H1 (cell line): Measurements from ENCODE around the gene VWA5B2. TPM values are rescaled to one million over a fixed set of nuclear protein-coding genes. Genes with fewer than 3 reads are reported as not detected.

Experiments
- CTCF ChIA-PET: fragments of 300-600 bp; sonication (Branson Sonifier 250); formaldehyde crosslinking; loops from one replicate; lab custom pipeline; 2021; ENCODE audit not compliant: partially characterized antibody; lab: Charles Lee
- POLR2A ChIA-PET: fragments of 300-600 bp; sonication (Branson Sonifier 250); formaldehyde crosslinking; loops from one replicate; lab custom pipeline; 2021; ENCODE audit warnings: inconsistent platforms; ENCODE audit not compliant: partially characterized antibody; lab: Charles Lee
- DNase-seq, 2 experiments: peaks; one replicate each; pipeline versions ENCODE4 v3.0.0 to v3.0.0-alpha.2; 2010 to 2022; ENCODE audit warnings: low spot score in 2 of 2, low read depth in 1 of 2, mixed read lengths in 1 of 2
- FAIRE-seq: peaks from 2 replicates; lab custom pipeline; 2011; peaks lifted over from hg19 to GRCh38; lab: Jason Lieb, UNC
- H2AFZ ChIP-seq: 2 replicates; pipeline ENCODE4 v1.8.1; 2012; ENCODE audit warnings: low read length, inconsistent platforms
- H2AK5ac ChIP-seq: 2 replicates; pipeline ENCODE4 v1.6.1; 2013; ENCODE audit warnings: low read depth, low read length
- H2BK120ac ChIP-seq: replicated peaks from 2 replicates; pipeline ENCODE3; 2013; ENCODE audit warnings: low read depth, low read length, inconsistent platforms
- H2BK12ac ChIP-seq: 2 replicates; pipeline ENCODE4 v1.6.1; 2013; ENCODE audit warnings: low read depth, low read length
- H2BK15ac ChIP-seq: 2 replicates; pipeline ENCODE4 v1.6.1; 2013; ENCODE audit warnings: low read length
- H2BK20ac ChIP-seq: 2 replicates; pipeline ENCODE4 v1.6.1; 2013; ENCODE audit warnings: low read length
- H2BK5ac ChIP-seq: 2 replicates; pipeline ENCODE4 v1.6.1; 2013; ENCODE audit warnings: low read depth, low read length
- H3K14ac ChIP-seq: 2 replicates; pipeline ENCODE4 v1.6.1; 2013; ENCODE audit warnings: inconsistent platforms; ENCODE audit not compliant: insufficient read length
- H3K18ac ChIP-seq: 2 replicates; pipeline ENCODE4 v1.6.1; 2013; ENCODE audit warnings: low read length; ENCODE audit errors: extremely low read depth
- H3K23ac ChIP-seq: 2 replicates; pipeline ENCODE4 v1.6.1; 2013; ENCODE audit warnings: inconsistent platforms; ENCODE audit not compliant: insufficient read length
- H3K23me2 ChIP-seq: 2 replicates; pipeline ENCODE4 v1.6.1; 2013; ENCODE audit warnings: low read depth, low read length
- H3K27ac ChIP-seq: 2 replicates; pipeline ENCODE4 v1.6.1; 2011; ENCODE audit warnings: low read depth, low read length, inconsistent platforms
- H3K27me3 ChIP-seq, 4 experiments: replicated peaks in 1 of 4; 1 replicate in 1 of 4; 2 replicates in 3 of 4; pipeline versions ENCODE4 v1.6.1 to v1.8.1; 2011 to 2013; ENCODE audit warnings: low read length in 3 of 4, mild to moderate bottlenecking in 3 of 4, inconsistent platforms in 2 of 4, mixed read lengths in 2 of 4, moderate library complexity in 1 of 4; ENCODE audit not compliant: control insufficient read depth in 3 of 4, insufficient read depth in 3 of 4; ENCODE audit errors: extremely low read depth in 1 of 4
- H3K36me3 ChIP-seq, 4 experiments: 2 replicates each; pipeline versions ENCODE4 v1.6.1 to v1.8.1; 2011 to 2013; ENCODE audit warnings: mild to moderate bottlenecking in 4 of 4, low read length in 3 of 4, moderate library complexity in 2 of 4, control low read depth in 1 of 4, inconsistent platforms in 1 of 4; ENCODE audit not compliant: insufficient read depth in 4 of 4, control insufficient read depth in 2 of 4
- H3K4ac ChIP-seq: replicated peaks from 2 replicates; pipeline ENCODE3; 2013; ENCODE audit warnings: low read length, low read depth, mixed read lengths, inconsistent platforms; ENCODE audit not compliant: insufficient read length
- H3K4me1 ChIP-seq, 4 experiments: replicated peaks in 1 of 4; 1 replicate in 1 of 4; 2 replicates in 3 of 4; pipeline versions ENCODE4 v1.6.1 to v1.8.1; 2011 to 2013; ENCODE audit warnings: low read length in 3 of 4, inconsistent platforms in 2 of 4, mixed read lengths in 1 of 4; ENCODE audit not compliant: insufficient read depth in 4 of 4, control insufficient read depth in 3 of 4
- H3K4me2 ChIP-seq, 2 experiments: 2 replicates each; pipeline versions ENCODE4 v1.6.1 to v1.8.1; 2011 to 2013; ENCODE audit warnings: low read depth in 2 of 2, low read length in 2 of 2, control low read depth in 1 of 2, inconsistent platforms in 1 of 2, mild to moderate bottlenecking in 1 of 2; ENCODE audit not compliant: insufficient read depth in 1 of 2
- H3K4me3 ChIP-seq, 4 experiments: fragments of 200-600, 300-600 bp in 1 of 4; sonication (generic), shearing (Covaris generic), sonication (Bioruptor Twin) in 1 of 4; 2 replicates each; pipeline versions ENCODE4 v1.5.1 to v1.8.1; 2011 to 2016; ENCODE audit warnings: low read length in 4 of 4, low read depth in 3 of 4, control low read depth in 2 of 4, inconsistent platforms in 2 of 4, mild to moderate bottlenecking in 2 of 4, mixed read lengths in 1 of 4, moderate library complexity in 1 of 4; ENCODE audit not compliant: insufficient read depth in 2 of 4; ENCODE audit errors: extremely low read depth in 1 of 4
- H3K56ac ChIP-seq: replicated peaks from 2 replicates; pipeline ENCODE3; 2013; ENCODE audit warnings: low read depth, mild to moderate bottlenecking, mixed read lengths, low read length, inconsistent platforms; ENCODE audit not compliant: insufficient read length
- H3K79me1 ChIP-seq: 2 replicates; pipeline ENCODE4 v1.6.1; 2013; ENCODE audit warnings: low read depth, low read length, control low read depth
- H3K79me2 ChIP-seq, 2 experiments: 2 replicates each; pipeline versions ENCODE4 v1.6.1 to v1.8.1; 2012 to 2013; ENCODE audit warnings: low read length in 2 of 2, mild to moderate bottlenecking in 2 of 2, inconsistent platforms in 1 of 2; ENCODE audit not compliant: insufficient read depth in 2 of 2, control insufficient read depth in 1 of 2
- H3K9ac ChIP-seq, 4 experiments: replicated peaks in 1 of 4; 1 replicate in 1 of 4; 2 replicates in 3 of 4; pipeline versions ENCODE4 v1.6.1 to v1.8.1; 2011 to 2013; ENCODE audit warnings: low read depth in 3 of 4, low read length in 3 of 4, control low read depth in 2 of 4, mild to moderate bottlenecking in 2 of 4, moderate library complexity in 2 of 4, inconsistent platforms in 1 of 4; ENCODE audit errors: extremely low read depth in 1 of 4
- H3K9me3 ChIP-seq, 2 experiments: 2 replicates each; pipeline versions ENCODE4 v1.6.1 to v1.8.1; 2012 to 2013; ENCODE audit warnings: mild to moderate bottlenecking in 2 of 2, moderate library complexity in 2 of 2, control low read depth in 1 of 2, inconsistent platforms in 1 of 2, low read depth in 1 of 2, low read length in 1 of 2, mixed read lengths in 1 of 2; ENCODE audit not compliant: insufficient read depth in 2 of 2
- H4K20me1 ChIP-seq, 2 experiments: replicated peaks in 1 of 2; 2 replicates each; pipeline versions ENCODE3 to v1.8.1; 2011 to 2013; ENCODE audit warnings: inconsistent platforms in 2 of 2, low read length in 2 of 2, mild to moderate bottlenecking in 1 of 2; ENCODE audit not compliant: insufficient read depth in 2 of 2, control insufficient read depth in 1 of 2
- H4K5ac ChIP-seq: 2 replicates; pipeline ENCODE4 v1.6.1; 2013; ENCODE audit warnings: low read length, low read depth, mixed read lengths, inconsistent platforms; ENCODE audit not compliant: insufficient read length
- H4K8ac ChIP-seq: 2 replicates; pipeline ENCODE4 v1.8.0; 2013; ENCODE audit warnings: mild to moderate bottlenecking, moderate library complexity, low read length, inconsistent platforms; ENCODE audit not compliant: insufficient read depth; ENCODE audit errors: extremely low read depth
- H4K91ac ChIP-seq: replicated peaks from 2 replicates; pipeline ENCODE3; 2013; ENCODE audit warnings: low read length, mixed read lengths, inconsistent platforms; ENCODE audit not compliant: insufficient read length
- CBX8 ChIP-seq: fragments of 300-800, 300-1000 bp; sonication (generic); IDR thresholded peaks from 2 replicates; pipeline ENCODE4 v1.7.1; 2016; ENCODE audit warnings: low read depth, low read length, borderline replicate concordance
- EGR1 ChIP-seq: IDR thresholded peaks from 2 replicates; pipeline ENCODE4 v1.6.1; 2011; ENCODE audit warnings: low read depth, low read length, borderline replicate concordance
- NRF1 ChIP-seq: IDR thresholded peaks from 2 replicates; pipeline ENCODE4 v1.6.1; 2011; ENCODE audit warnings: mild to moderate bottlenecking, low read depth, low read length, improper control_type of control experiment
- SIX5 ChIP-seq: IDR thresholded peaks from 2 replicates; pipeline ENCODE4 v1.6.1; 2011; ENCODE audit warnings: mild to moderate bottlenecking, low read depth, low read length
- YY1 ChIP-seq: IDR thresholded peaks from 2 replicates; pipeline ENCODE4 v1.6.1; 2011; ENCODE audit warnings: low read depth, mild to moderate bottlenecking, low read length
- WGBS, 2 experiments: shearing (Covaris generic) in 1 of 2; methylation state at CpG; one replicate each; pipeline versions ENCODE4 v1.1.6 to v1.1.7; 2013 to 2015; ENCODE audit warnings: low lambda C conversion rate in 2 of 2, mixed read lengths in 2 of 2, inconsistent platforms in 1 of 2, low coverage in 1 of 2, missing lambda C conversion rate in 1 of 2; ENCODE audit not compliant: insufficient replicate concordance in 2 of 2, insufficient coverage in 1 of 2, insufficient read length in 1 of 2; ENCODE audit errors: extremely low coverage in 1 of 2, missing lambda C conversion rate in 1 of 2; 5-methylcytosine and 5-hydroxymethylcytosine counted together
- polyA plus RNA-seq, 7 experiments: library from polyadenylated mRNA; depleted of rRNA in 3 of 7; stranded (reverse) in 5 of 7; unstranded in 2 of 7; fragments of >200 nt in 5 of 7; fragments of 200-250 nt in 2 of 7; gene quantifications; 1 replicate in 5 of 7; 2 replicates in 1 of 7; 4 replicates in 1 of 7; pipeline versions ENCODE4 v1.2.1 to v1.2.3, GENCODE V29; 2011 to 2013; ENCODE audit warnings: missing spikeins in 2 of 7, mixed read lengths in 2 of 7
- total RNA-seq: library from RNA; stranded (reverse); fragmentation: NEBNext Ultra II Directional; extraction: Animal tissue kit (Norgen Biotek cat#: 25700); gene quantifications from 2 replicates; pipeline ENCODE4 v1.2.1, GENCODE V29; 2021
- TF ChIP-seq, protein P1 (sequence below): IDR thresholded peaks from 2 replicates; pipeline ENCODE4 v1.6.1; 2012; ENCODE audit warnings: inconsistent platforms
- TF ChIP-seq, protein P2 (sequence below): IDR thresholded peaks from 2 replicates; pipeline ENCODE4 v1.6.1; 2012; ENCODE audit warnings: low read length, inconsistent platforms
- TF ChIP-seq, protein P3 (sequence below): IDR thresholded peaks from 2 replicates; pipeline ENCODE4 v1.6.1; 2011; ENCODE audit warnings: low read length, improper control_type of control experiment

Gene VWA5B2
- total and polyA plus RNA-seq, 2 of the 8 experiments (the other 6 are each of a cell fraction or from before 2014, with no cell fraction given) = 0.53 to 0.56 TPM

DNA sequence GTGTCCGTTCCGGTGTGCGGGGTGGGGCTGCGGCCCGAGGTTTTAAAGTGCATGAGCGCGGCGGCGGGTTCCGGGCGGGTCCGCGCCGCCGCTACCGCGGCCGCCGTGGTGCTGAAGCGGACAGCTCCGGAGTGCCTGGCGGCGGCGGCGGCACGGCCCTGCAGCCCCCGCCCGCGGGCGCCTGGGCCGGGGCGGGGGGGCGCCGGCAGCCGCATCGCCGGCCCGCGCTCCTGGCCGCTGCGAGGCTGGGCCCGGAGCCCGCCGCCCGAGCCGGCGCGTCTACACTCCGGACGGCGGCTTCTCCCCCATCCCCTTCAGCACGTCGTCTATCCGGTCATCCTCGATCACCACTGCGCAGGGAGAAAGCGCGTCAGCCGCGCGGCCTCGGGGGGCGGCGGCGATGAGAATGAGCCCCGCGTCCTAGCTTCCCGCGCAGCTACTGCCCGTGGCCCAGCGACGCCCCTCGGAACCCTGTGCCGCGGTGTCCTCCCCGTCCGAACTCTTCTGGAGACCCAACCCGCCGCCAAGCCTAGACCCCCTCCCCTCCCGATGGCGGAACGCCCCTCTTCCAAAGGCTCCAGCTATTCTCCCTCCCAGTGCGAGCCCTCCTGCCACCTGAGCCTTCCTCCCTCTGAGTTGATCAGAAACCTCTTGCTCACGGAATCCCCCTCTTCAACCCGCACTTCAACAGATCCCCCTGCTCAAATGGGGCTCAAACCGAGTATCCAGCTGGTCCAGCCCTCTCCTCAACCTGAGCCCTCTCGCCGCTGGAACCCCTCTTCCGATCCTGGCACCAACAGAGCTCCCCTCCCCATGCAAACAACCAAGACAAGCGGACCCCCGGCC lies 30.7 kb downstream of the VWA5B2 start:
- ChIA-PET POLR2A (interaction anchor here (0.5 to 3.1 kb wide), 13 partner anchors 10 to 284 kb away, joined by 3 to 8 read pairs (median 5); partner anchors contain the start of genes ABCF3, ALG3, DVL3 and ECE2), CTCF (interaction anchor here (0.7 to 14.0 kb wide), 8 partner anchors 10 to 355 kb away, joined by 3 to 136 read pairs (median 4); partner anchors contain the start of genes EEF1AKMT4 and VWA5B2)
- H3K4me1 ChIP-seq = peaks cover 0 to 17% (median 8%) of the 10 kb centered on the region in 4 experiments; a peak in 4 of 7 replicates
- peak overlapping the region; percentile 36 to 84 (median 58) for H3K4me3 ChIP-seq
- no peak overlapping the region for H3K14ac ChIP-seq
- H3K56ac ChIP-seq = no peak overlapping the region
- H3K23ac ChIP-seq = no peak overlapping the region
- H2BK5ac ChIP-seq = no peak overlapping the region
- no peak overlapping the region for H3K4ac ChIP-seq
- no peak overlapping the region for H2BK120ac ChIP-seq
- peaks cover 22% of the 10 kb centered on the region for H3K23me2 ChIP-seq
- no peaks in the 10 kb centered on the region for H3K79me2 ChIP-seq
- H4K5ac ChIP-seq = no peak overlapping the region
- 3% methylated on average over 39 of the region's 91 CpGs; no CpG with 5 or more reads in 1 of the 2 experiments for WGBS, 2 experiments
- H2BK15ac ChIP-seq = no peak overlapping the region
- H4K20me1 ChIP-seq = peaks cover 16 to 19% of the 10 kb centered on the region in 2 experiments
- H2AK5ac ChIP-seq = no peak overlapping the region
- H3K4me2 ChIP-seq = peak overlapping the region; percentile 89 to 97
- H3K9ac ChIP-seq = no peak overlapping the region; a peak in 1 of 7 replicates
- FAIRE-seq (no peak), DNase-seq (peak in 1 of 2 experiments; percentile 69)
- H3K27ac ChIP-seq = no peak overlapping the region
- no peaks in the 10 kb centered on the region for H3K36me3 ChIP-seq
- no peak overlapping the region for H2AFZ ChIP-seq
- H4K8ac ChIP-seq = no peak overlapping the region
- H3K18ac ChIP-seq = no peak overlapping the region; the same call in 1 of the 2 replicates
- H2BK20ac ChIP-seq = no peak overlapping the region
- no peak overlapping the region for H4K91ac ChIP-seq
- H3K27me3 ChIP-seq = peaks cover 7 to 50% (median 38%) of the 10 kb centered on the region in 4 experiments
- no peaks in the 10 kb centered on the region for H3K79me1 ChIP-seq
- no peaks in the 10 kb centered on the region for H3K9me3 ChIP-seq
- no peak overlapping the region for H2BK12ac ChIP-seq
- TF ChIP-seq, protein P1, sequence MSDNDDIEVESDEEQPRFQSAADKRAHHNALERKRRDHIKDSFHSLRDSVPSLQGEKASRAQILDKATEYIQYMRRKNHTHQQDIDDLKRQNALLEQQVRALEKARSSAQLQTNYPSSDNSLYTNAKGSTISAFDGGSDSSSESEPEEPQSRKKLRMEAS = 0 out of 2 replicates have a peak, but pooled peaks have one; percentile 9
- TF ChIP-seq CBX8 = no peak
- TF ChIP-seq, protein P2, sequence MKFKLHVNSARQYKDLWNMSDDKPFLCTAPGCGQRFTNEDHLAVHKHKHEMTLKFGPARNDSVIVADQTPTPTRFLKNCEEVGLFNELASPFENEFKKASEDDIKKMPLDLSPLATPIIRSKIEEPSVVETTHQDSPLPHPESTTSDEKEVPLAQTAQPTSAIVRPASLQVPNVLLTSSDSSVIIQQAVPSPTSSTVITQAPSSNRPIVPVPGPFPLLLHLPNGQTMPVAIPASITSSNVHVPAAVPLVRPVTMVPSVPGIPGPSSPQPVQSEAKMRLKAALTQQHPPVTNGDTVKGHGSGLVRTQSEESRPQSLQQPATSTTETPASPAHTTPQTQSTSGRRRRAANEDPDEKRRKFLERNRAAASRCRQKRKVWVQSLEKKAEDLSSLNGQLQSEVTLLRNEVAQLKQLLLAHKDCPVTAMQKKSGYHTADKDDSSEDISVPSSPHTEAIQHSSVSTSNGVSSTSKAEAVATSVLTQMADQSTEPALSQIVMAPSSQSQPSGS = no peak
- no peak for TF ChIP-seq NRF1
- no peak for TF ChIP-seq YY1
- no peak for TF ChIP-seq SIX5
- no peak for TF ChIP-seq EGR1
- TF ChIP-seq, protein P3, sequence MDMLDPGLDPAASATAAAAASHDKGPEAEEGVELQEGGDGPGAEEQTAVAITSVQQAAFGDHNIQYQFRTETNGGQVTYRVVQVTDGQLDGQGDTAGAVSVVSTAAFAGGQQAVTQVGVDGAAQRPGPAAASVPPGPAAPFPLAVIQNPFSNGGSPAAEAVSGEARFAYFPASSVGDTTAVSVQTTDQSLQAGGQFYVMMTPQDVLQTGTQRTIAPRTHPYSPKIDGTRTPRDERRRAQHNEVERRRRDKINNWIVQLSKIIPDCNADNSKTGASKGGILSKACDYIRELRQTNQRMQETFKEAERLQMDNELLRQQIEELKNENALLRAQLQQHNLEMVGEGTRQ = no peak
